Mucosa of rectum (tissue), 2 donors: ENCODE data around the gene EPHB6.

Experiments
- H3K27ac ChIP-seq, 2 donors: one replicate each; pipeline ENCODE4 v1.7.0; 2013; ENCODE audit warnings: inconsistent platforms in 2 of 2, low read depth in 2 of 2, low read length in 2 of 2
- H3K27me3 ChIP-seq, 2 donors: one replicate each; pipeline ENCODE4 v1.7.0; 2013; ENCODE audit warnings: low read length in 2 of 2; ENCODE audit not compliant: control insufficient read depth in 2 of 2, insufficient read depth in 2 of 2
- H3K36me3 ChIP-seq, 2 donors: one replicate each; pipeline ENCODE4 v1.7.0; 2013; ENCODE audit warnings: low read length in 2 of 2; ENCODE audit not compliant: control insufficient read depth in 2 of 2, insufficient read depth in 2 of 2
- H3K4me1 ChIP-seq, 2 donors: one replicate each; pipeline ENCODE4 v1.7.0; 2013; ENCODE audit warnings: low read length in 2 of 2, mild to moderate bottlenecking in 1 of 2; ENCODE audit not compliant: control insufficient read depth in 2 of 2, insufficient read depth in 2 of 2
- H3K4me3 ChIP-seq, 2 donors: one replicate each; pipeline ENCODE4 v1.7.0; 2013; ENCODE audit warnings: low read length in 2 of 2
- H3K9ac ChIP-seq, 2 donors: one replicate each; pipeline ENCODE4 v1.7.0; 2013; ENCODE audit warnings: low read length in 2 of 2, low read depth in 1 of 2, mild to moderate bottlenecking in 1 of 2
- H3K9me3 ChIP-seq, 2 donors: one replicate each; pipeline ENCODE4 v1.7.0; 2013; ENCODE audit warnings: low read length in 2 of 2; ENCODE audit not compliant: control insufficient read depth in 2 of 2
- donor health status: healthy.
- donor health status: Normal muscosa, but diverticular disease.

EPHB6 gene

DNA sequence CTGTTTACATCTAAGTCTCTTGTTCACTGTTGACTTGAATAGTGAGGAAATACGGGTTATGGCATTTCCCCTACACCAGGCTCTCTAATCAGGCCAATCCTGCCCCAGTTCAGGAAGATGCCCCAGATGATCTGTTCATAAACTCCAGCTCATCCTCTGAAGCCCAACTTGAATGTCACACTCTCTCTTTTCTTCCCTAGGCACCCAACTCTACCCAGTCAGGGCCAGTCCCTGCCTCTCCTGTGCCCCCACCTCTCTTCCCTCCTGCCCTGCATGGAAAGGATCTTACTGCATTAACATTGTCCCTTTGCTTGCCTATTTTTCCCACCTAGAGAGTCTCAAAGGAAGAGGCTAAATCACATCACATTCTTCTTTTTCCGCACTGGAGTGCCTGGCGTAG is 41.3 kb downstream of the EPHB6 start:
- no peaks in the 10 kb centered on the region for H3K9me3 ChIP-seq
- no peak overlapping the region for H3K27ac ChIP-seq
- H3K4me3 ChIP-seq = no peak overlapping the region
- no peaks in the 10 kb centered on the region for H3K27me3 ChIP-seq
- H3K4me1 ChIP-seq = no peaks in the 10 kb centered on the region
- no peaks in the 10 kb centered on the region for H3K36me3 ChIP-seq
- no peak overlapping the region for H3K9ac ChIP-seq

DNA sequence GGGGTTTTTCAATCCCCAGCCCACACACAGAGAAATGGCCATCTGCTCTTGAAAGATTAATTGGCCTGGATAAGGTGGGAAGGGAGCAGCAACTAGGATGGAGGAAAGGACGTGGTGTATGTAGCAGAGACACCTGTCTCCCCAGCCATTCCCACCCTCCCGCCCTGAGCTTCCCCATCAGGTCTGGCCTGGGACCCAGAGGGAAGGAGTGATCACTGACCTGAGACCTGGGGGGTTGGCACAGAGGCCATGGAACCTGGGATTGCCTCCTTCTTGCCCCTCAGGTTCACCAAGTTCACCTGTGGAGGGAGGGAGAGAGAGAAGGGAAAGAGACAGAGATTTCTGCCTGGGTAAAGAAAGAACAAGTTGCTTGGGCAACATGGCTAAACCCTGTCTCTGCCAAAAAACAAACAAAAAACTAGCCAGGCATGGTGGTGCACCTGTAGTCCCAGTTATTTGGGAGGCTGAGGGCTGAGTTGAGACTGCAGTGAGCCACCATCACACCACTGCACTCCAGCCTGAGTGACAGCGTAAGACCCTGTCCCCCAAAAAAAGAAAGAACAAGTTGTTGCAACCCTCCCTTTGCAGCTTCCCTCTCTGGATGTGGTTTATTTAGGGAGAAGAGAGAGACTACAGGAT is 42.0 kb downstream of the EPHB6 start:
- no peak overlapping the region for H3K9ac ChIP-seq
- H3K4me1 ChIP-seq = no peaks in the 10 kb centered on the region
- H3K9me3 ChIP-seq = no peaks in the 10 kb centered on the region
- no peak overlapping the region for H3K4me3 ChIP-seq
- H3K27me3 ChIP-seq = no peaks in the 10 kb centered on the region
- H3K36me3 ChIP-seq = no peaks in the 10 kb centered on the region
- no peak overlapping the region for H3K27ac ChIP-seq

DNA sequence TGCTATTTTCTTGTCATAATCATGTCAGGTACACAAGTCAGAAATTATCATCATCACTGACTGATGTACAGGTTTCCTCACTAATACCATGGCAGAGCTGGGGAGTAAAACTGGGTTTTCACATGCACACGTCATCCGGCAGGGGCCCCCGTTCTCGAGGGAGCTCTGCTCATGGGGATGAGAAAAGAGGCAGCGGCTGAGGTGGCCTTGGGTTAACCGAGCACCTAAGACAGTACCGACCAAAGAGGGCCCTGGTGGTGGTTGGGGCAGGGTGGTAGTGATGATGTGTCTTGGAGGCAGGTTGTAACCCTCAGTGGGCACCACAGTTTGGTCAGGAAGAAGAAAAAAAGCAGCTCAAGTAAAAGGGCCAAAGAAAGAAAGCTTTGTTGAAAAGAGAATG is 42.8 kb downstream of the EPHB6 start:
- H3K27ac ChIP-seq = no peak overlapping the region
- H3K9ac ChIP-seq = no peak overlapping the region
- no peaks in the 10 kb centered on the region for H3K4me1 ChIP-seq
- H3K9me3 ChIP-seq = no peaks in the 10 kb centered on the region
- H3K36me3 ChIP-seq = no peaks in the 10 kb centered on the region
- no peaks in the 10 kb centered on the region for H3K27me3 ChIP-seq
- no peak overlapping the region for H3K4me3 ChIP-seq

DNA sequence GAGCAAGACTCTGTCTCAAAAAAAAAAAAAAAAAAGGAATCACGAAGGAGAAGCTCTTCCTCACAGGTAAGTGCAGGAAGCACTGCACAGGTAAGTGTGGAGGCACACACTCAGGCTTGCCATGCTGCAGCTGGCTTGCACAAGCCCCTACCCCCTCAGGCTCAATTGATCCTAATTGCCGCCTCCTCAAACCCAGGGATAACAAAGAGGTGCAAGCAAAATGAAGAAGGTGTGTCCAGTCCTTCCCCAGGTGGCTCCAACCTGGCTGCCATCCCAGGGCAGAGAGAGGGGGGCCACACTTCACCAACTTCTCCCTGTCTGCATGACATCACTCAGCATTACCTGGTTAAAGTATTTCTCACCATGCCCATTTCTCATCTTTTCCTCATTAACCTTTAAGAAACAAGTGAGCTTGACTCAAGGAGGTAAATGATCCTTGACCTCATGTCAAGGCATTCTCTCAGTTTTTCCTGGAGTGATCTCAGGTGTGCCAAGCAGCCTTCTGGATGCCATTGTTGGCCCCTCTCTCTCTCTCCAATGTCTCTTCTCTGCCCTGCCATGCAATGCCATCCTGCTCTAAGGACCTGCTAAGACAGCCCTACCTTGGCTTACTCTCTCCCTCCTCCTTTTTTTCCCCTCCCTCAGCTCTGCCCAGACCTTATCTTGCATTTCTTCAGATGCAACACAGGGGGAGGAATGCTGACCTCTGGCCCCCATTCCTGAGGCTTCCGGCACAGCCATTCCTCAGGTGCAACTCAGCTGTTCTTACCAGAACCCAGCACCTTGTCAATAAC is 43.7 kb downstream of the EPHB6 start:
- no peaks in the 10 kb centered on the region for H3K9me3 ChIP-seq
- H3K27me3 ChIP-seq = no peaks in the 10 kb centered on the region
- H3K36me3 ChIP-seq = no peaks in the 10 kb centered on the region
- no peak overlapping the region for H3K9ac ChIP-seq
- H3K27ac ChIP-seq = no peak overlapping the region
- H3K4me3 ChIP-seq = no peak overlapping the region
- H3K4me1 ChIP-seq = no peaks in the 10 kb centered on the region

DNA sequence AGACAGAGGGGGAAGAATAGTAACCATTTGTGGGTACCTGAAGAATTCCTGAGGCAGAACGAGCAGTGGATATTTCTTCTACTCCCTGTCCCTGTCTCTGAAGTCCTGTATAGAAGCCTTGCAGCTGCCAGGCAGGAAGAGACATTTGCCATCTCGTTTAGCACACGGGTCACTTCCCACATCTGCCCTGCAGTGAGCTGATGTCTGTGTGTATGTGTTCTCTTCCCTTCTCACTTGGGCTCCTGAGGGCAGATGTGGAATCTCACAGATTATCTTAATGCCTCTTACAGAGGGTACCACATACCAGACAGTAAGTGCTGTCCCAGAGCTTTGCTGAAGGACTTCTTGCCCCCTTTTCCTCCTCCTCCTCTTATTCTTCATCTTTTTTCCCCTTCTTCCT is 44.8 kb downstream of the EPHB6 start:
- H3K4me1 ChIP-seq = no peaks in the 10 kb centered on the region
- no peaks in the 10 kb centered on the region for H3K9me3 ChIP-seq
- no peak overlapping the region for H3K4me3 ChIP-seq
- H3K27ac ChIP-seq = no peak overlapping the region
- H3K9ac ChIP-seq = no peak overlapping the region
- H3K27me3 ChIP-seq = no peaks in the 10 kb centered on the region
- H3K36me3 ChIP-seq = no peaks in the 10 kb centered on the region

DNA sequence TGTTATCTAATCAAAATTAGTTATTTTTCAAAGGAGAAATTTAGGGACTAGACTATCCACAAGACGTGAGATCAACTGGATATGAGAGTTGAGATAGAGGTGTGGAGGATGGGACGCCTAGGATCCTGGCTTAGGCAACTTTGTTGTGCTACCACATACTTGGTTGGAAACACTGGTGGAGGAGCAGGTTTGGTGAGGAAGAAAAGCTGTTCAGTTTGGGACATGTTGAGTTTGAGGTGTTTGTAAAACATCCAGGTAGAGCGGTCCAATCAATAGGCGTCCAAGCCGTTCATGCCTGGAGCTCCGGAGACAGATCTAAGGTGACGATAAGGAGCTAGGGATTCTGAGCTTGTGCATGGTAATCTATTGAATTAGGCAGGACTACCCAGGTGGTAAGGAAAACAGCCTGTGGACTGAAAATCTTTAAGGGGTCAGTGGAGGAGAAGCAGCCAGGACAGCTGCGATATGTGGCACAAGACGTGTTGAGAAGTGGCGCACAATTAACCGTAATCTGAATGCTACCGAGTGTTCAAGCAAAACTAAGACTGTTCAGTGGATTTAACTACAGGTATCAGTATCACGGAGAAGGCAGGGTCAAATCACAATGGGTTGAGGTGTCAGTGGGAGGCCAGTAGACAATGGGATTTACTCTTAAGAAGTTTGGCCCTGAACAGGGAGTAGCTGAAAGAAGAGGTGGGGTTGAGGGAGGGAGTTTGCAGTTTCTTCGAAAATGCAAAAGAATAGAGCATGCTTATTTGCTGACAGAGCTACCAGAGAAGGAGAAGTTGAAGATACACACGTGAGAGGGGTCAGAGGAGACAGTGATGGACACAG is 46.8 kb downstream of the EPHB6 start:
- Histone ChIP-seq H3K27ac (no peak overlapping the region), H3K36me3 (no peaks in the 10 kb centered on the region), H3K9ac (no peak overlapping the region), H3K4me1 (no peaks in the 10 kb centered on the region), H3K4me3 (no peak overlapping the region), H3K27me3 (no peaks in the 10 kb centered on the region), H3K9me3 (no peaks in the 10 kb centered on the region)

DNA sequence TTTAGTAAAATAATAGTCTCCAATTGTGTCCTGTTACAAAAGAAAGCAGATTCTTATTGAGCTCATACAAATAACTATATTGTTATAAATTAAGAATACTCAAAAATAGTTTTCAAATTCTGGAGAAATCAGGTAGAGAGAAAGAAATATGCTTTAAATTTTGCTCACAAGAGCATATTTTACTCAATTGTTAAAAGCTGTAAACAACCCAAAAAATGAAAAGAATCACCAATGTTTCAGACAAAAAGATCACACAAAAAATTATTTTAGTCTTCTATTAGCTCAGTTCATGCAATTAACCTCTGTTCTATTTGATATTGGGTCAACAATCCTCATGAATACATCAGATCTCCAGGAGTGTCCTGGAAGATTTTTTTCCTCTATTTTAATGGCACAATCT is 49.3 kb downstream of the EPHB6 start:
- Histone ChIP-seq H3K9me3 (no peaks in the 10 kb centered on the region), H3K9ac (no peak overlapping the region), H3K4me1 (no peaks in the 10 kb centered on the region), H3K4me3 (no peak overlapping the region), H3K27ac (no peak overlapping the region), H3K36me3 (no peaks in the 10 kb centered on the region), H3K27me3 (peaks cover 0 to 1% of the 10 kb centered on the region in 2 donors)

DNA sequence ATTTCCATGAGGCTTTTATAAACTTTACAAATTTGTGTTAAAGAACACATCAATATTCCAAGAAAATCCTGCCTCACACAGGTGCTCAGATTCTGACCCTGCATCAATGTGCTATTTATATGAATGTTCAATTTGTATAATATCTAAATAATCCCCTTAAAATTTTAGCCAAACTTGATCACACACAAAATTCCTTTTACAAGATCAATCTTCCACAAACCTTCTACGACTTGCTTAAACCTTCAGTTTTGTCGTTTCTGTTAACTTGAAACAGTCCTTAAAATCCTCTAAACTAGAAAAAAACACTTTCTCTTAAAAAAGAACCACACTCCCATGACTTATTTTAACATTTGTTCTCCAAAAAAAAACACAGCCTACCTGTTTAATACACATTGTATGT is 50.9 kb downstream of the EPHB6 start:
- Histone ChIP-seq H3K27ac (no peak overlapping the region), H3K27me3 (peaks cover 0 to 5% of the 10 kb centered on the region in 2 donors), H3K9me3 (no peaks in the 10 kb centered on the region), H3K4me3 (no peak overlapping the region), H3K4me1 (no peaks in the 10 kb centered on the region), H3K36me3 (no peaks in the 10 kb centered on the region), H3K9ac (no peak overlapping the region)

DNA sequence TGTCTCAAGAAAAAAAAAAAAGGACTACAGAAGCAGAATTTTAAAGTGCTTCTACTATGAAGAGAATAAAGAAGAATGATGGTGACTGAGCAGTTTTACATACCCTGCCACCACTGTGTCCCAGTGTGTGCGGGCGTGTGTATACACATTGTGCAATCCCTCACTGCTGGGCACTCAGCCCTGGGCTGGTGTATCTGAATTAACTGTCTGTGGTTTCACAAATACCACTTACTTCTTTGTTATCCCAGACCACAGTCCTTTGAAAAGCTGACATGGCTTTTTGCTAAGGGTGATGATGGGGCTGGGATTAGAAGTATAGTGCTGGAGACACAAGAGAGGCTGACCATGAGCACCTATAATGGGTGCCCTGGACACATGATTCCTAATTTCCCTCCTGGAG is 51.8 kb downstream of the EPHB6 start:
- no peaks in the 10 kb centered on the region for H3K36me3 ChIP-seq
- peaks cover 2 to 9% of the 10 kb centered on the region in 2 donors for H3K27me3 ChIP-seq
- H3K9me3 ChIP-seq = no peaks in the 10 kb centered on the region
- H3K4me3 ChIP-seq = no peak overlapping the region
- no peak overlapping the region for H3K9ac ChIP-seq
- H3K27ac ChIP-seq = no peak overlapping the region
- H3K4me1 ChIP-seq = no peaks in the 10 kb centered on the region

DNA sequence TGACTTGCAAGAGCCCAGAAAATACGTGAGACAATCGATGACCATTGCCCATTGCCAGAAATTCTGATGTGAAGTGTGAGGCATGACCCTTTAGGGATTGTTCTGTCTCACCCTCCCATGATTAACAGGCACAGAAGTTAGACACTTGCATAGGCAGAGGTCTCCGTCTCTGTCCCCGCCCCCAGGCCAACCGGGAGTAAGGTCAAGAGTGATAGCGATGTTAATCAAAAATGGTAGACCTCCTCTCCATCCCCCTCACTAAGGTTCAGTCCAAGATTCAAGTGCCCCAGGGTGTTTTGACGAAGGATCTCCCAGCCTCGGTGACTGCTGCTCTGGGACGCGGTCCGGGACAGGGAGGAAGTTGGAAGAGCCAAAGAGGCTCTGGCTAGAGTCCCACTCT is 53.4 kb downstream of the EPHB6 start:
- H3K27ac ChIP-seq = no peak overlapping the region
- no peaks in the 10 kb centered on the region for H3K4me1 ChIP-seq
- no peaks in the 10 kb centered on the region for H3K9me3 ChIP-seq
- peaks cover 2 to 9% of the 10 kb centered on the region in 2 donors for H3K27me3 ChIP-seq
- no peaks in the 10 kb centered on the region for H3K36me3 ChIP-seq
- H3K9ac ChIP-seq = no peak overlapping the region
- H3K4me3 ChIP-seq = no peak overlapping the region
